Measurements from ENCODE around the gene PASK.

- TF ChIP-seq, protein P1, sequence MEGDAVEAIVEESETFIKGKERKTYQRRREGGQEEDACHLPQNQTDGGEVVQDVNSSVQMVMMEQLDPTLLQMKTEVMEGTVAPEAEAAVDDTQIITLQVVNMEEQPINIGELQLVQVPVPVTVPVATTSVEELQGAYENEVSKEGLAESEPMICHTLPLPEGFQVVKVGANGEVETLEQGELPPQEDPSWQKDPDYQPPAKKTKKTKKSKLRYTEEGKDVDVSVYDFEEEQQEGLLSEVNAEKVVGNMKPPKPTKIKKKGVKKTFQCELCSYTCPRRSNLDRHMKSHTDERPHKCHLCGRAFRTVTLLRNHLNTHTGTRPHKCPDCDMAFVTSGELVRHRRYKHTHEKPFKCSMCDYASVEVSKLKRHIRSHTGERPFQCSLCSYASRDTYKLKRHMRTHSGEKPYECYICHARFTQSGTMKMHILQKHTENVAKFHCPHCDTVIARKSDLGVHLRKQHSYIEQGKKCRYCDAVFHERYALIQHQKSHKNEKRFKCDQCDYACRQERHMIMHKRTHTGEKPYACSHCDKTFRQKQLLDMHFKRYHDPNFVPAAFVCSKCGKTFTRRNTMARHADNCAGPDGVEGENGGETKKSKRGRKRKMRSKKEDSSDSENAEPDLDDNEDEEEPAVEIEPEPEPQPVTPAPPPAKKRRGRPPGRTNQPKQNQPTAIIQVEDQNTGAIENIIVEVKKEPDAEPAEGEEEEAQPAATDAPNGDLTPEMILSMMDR (optimal IDR thresholded peaks at IDR 0.05 in 1 of 3, IDR thresholded peaks at IDR 0.05 in 1 of 3, conservative IDR thresholded peaks at IDR 0.05 in 1 of 3; ENCODE audit: extremely low read depth in 1 of 3, insufficient read depth in 2 of 3, low read length in 3 of 3), result no peak
- no peak for TF ChIP-seq EZH2 (IDR thresholded peaks at IDR 0.05; ENCODE audit: low read length)
Observed at GRCh38 chr2:241092677-241093076, 56.6 kb downstream of the PASK start.
